Liver (tissue), 9 donors: ENCODE data around the gene LRRC36. TPM values are rescaled to one million over a fixed set of nuclear protein-coding genes. Genes with fewer than 3 reads are reported as not detected.

Experiments
- DNase-seq: peaks from one replicate; pipeline ENCODE4 v3.0.0-alpha.2; 2017; ENCODE audit warnings: low spot score
- H3K27ac ChIP-seq, 2 donors: one replicate each; pipeline ENCODE4 v1.7.0; 2013; ENCODE audit warnings: inconsistent platforms in 2 of 2, low read length in 2 of 2, control low read depth in 1 of 2, low read depth in 1 of 2, mild to moderate bottlenecking in 1 of 2
- H3K27me3 ChIP-seq, 4 donors: one replicate each; pipeline versions ENCODE4 v1.6.1 to v1.7.0; 2013; ENCODE audit warnings: low read length in 3 of 4, inconsistent platforms in 1 of 4, mild to moderate bottlenecking in 1 of 4, moderate library complexity in 1 of 4; ENCODE audit not compliant: control insufficient read depth in 4 of 4, insufficient read depth in 4 of 4
- H3K36me3 ChIP-seq, 4 donors: one replicate each; pipeline versions ENCODE4 v1.6.1 to v1.7.0; 2013; ENCODE audit warnings: low read length in 3 of 4, mild to moderate bottlenecking in 3 of 4, low read depth in 1 of 4, moderate library complexity in 1 of 4; ENCODE audit not compliant: control insufficient read depth in 4 of 4, insufficient read depth in 3 of 4
- H3K4me1 ChIP-seq, 4 donors: one replicate each; pipeline versions ENCODE4 v1.6.1 to v1.7.0; 2013; ENCODE audit warnings: low read length in 3 of 4, mild to moderate bottlenecking in 3 of 4, moderate library complexity in 1 of 4; ENCODE audit not compliant: control insufficient read depth in 4 of 4, insufficient read depth in 4 of 4
- H3K4me3 ChIP-seq, 3 donors: one replicate each; pipeline versions ENCODE4 v1.6.1 to v1.7.0; 2013; ENCODE audit warnings: low read length in 3 of 3, control low read depth in 1 of 3, low read depth in 1 of 3, mild to moderate bottlenecking in 1 of 3
- H3K9ac ChIP-seq, 2 donors: one replicate each; pipeline ENCODE4 v1.7.0; 2013; ENCODE audit warnings: low read length in 2 of 2, mild to moderate bottlenecking in 2 of 2, moderate library complexity in 2 of 2, control low read depth in 1 of 2, low read depth in 1 of 2
- H3K9me3 ChIP-seq, 4 donors: one replicate each; pipeline versions ENCODE4 v1.6.1 to v1.7.0; 2013; ENCODE audit warnings: low read length in 3 of 4; ENCODE audit not compliant: control insufficient read depth in 4 of 4
- EGR1 ChIP-seq, 2 donors: IDR thresholded peaks; 2 replicates each; pipeline ENCODE4 v1.6.1; 2016 to 2018; ENCODE audit warnings: antibody characterized with exemption in 2 of 2, low read depth in 2 of 2
- FOXA1 ChIP-seq: IDR thresholded peaks from 2 replicates; pipeline ENCODE4 v1.6.1; 2016; ENCODE audit warnings: antibody characterized with exemption
- FOXA2 ChIP-seq: IDR thresholded peaks from 2 replicates; pipeline ENCODE4 v1.6.1; 2016; ENCODE audit warnings: antibody characterized with exemption
- GABPA ChIP-seq, 2 donors: IDR thresholded peaks in 1 of 2; conservative IDR thresholded peaks in 1 of 2; 2 replicates each; pipeline ENCODE4 v1.6.1; 2016; ENCODE audit warnings: antibody characterized with exemption in 2 of 2, mild to moderate bottlenecking in 1 of 2, moderate library complexity in 1 of 2
- HNF4A ChIP-seq, 2 donors: conservative IDR thresholded peaks; 2 replicates each; pipeline ENCODE4 v1.6.1; 2016; ENCODE audit warnings: antibody characterized with exemption in 2 of 2, mild to moderate bottlenecking in 2 of 2
- HNF4G ChIP-seq: IDR thresholded peaks from 2 replicates; pipeline ENCODE4 v1.6.1; 2016; ENCODE audit warnings: antibody characterized with exemption
- JUND ChIP-seq, 2 donors: IDR thresholded peaks; 2 replicates each; pipeline ENCODE4 v1.6.1; 2016; ENCODE audit warnings: antibody characterized with exemption in 2 of 2
- NR2F2 ChIP-seq: IDR thresholded peaks from 2 replicates; pipeline ENCODE4 v1.6.1; 2016; ENCODE audit warnings: antibody characterized with exemption
- RAD21 ChIP-seq, 2 donors: IDR thresholded peaks; 2 replicates each; pipeline ENCODE4 v1.6.1; 2016; ENCODE audit warnings: antibody characterized with exemption in 2 of 2, mild to moderate bottlenecking in 2 of 2
- RXRA ChIP-seq, 2 donors: IDR thresholded peaks; 2 replicates each; pipeline ENCODE4 v1.6.1; 2017 to 2018; ENCODE audit warnings: antibody characterized with exemption in 2 of 2, mild to moderate bottlenecking in 1 of 2
- SP1 ChIP-seq: IDR thresholded peaks from 2 replicates; pipeline ENCODE4 v1.6.1; 2018; ENCODE audit warnings: antibody characterized with exemption, mild to moderate bottlenecking
- TAF1 ChIP-seq: conservative IDR thresholded peaks from 2 replicates; pipeline ENCODE4 v1.6.1; 2016; ENCODE audit warnings: antibody characterized with exemption, mild to moderate bottlenecking
- YY1 ChIP-seq: IDR thresholded peaks from 2 replicates; pipeline ENCODE4 v1.6.1; 2016; ENCODE audit warnings: antibody characterized with exemption, mild to moderate bottlenecking
- WGBS: extraction: QIAGEN DNeasy Blood & Tissue Kit; methylation state at CpG from one replicate; pipeline ENCODE4 v1.1.7; 2013; 5-methylcytosine and 5-hydroxymethylcytosine counted together
- polyA plus RNA-seq, 2 donors: library from polyadenylated mRNA; stranded (reverse) in 1 of 2; unstranded in 1 of 2; fragments of 200-250 nt in 1 of 2; fragments of >200 nt in 1 of 2; fragmentation: Nextera tagmentation in 1 of 2; extraction: Ambion mirVana in 1 of 2; gene quantifications; one replicate each; pipeline versions ENCODE4 v1.2.1 to v1.2.3, GENCODE V29; 2013 to 2015
- total RNA-seq, 2 donors: library from RNA; depleted of rRNA; stranded (reverse); fragments of >200 nt; gene quantifications; one replicate each; pipeline ENCODE4 v1.2.3, GENCODE V29; 2014
- TF ChIP-seq, protein P1 (sequence below): IDR thresholded peaks from 2 replicates; pipeline ENCODE4 v1.6.1; 2016; ENCODE audit warnings: antibody characterized with exemption, mild to moderate bottlenecking
- TF ChIP-seq, protein P2 (sequence below): IDR thresholded peaks from 2 replicates; pipeline ENCODE4 v1.6.1; 2016; ENCODE audit warnings: antibody characterized with exemption
- TF ChIP-seq, protein P3 (sequence below): fragments of 150-350 bp; IDR thresholded peaks from 2 replicates; pipeline ENCODE4 v1.5.1; 2017; ENCODE audit warnings: improper control_type of control experiment, low read depth, low read length; ENCODE audit not compliant: missing input control
- TF ChIP-seq, protein P4 (sequence below): IDR thresholded peaks from 2 replicates; pipeline ENCODE4 v1.6.1; 2016; ENCODE audit warnings: antibody characterized with exemption
- TF ChIP-seq, protein P5 (sequence below): IDR thresholded peaks from 2 replicates; pipeline ENCODE4 v1.6.1; 2016; ENCODE audit warnings: antibody characterized with exemption
- donor health status: healthy.
- donor health status: healthy.
- donor health status: healthy.
- donor health status: healthy.
- donor health status: healthy.

Gene LRRC36
- total and polyA plus RNA-seq, 4 donors, result 0.08 TPM; not detected in 3

DNA sequence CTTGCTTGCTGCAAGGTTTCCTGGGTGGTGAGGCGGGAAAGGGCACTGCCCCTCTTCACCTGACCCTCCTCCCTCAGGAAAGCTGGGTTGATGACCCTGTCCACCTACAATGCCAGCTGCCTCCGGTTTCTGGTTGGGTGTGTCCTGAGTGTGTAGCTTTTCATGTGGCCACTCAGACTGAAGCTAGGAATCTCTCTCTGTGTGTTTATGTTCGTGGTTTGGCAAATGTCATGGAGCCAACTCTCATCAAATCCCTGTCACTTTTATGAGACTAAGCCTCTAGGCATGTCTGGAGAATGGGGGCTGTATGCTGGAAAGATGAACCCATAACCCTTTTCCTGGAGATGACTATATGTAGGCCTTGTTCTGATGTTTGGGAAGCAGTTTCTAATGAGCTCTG lies 30.2 kb upstream of the LRRC36 start:
- H3K4me3 ChIP-seq, result no peak overlapping the region
- no peaks in the 10 kb centered on the region for H3K27me3 ChIP-seq
- H3K9ac ChIP-seq, result no peak overlapping the region
- H3K9me3 ChIP-seq, result no peaks in the 10 kb centered on the region
- no peak for DNase-seq
- no peaks in the 10 kb centered on the region for H3K4me1 ChIP-seq
- H3K36me3 ChIP-seq, result no peaks in the 10 kb centered on the region
- no peak for TF ChIP-seq FOXA1
- no peak for TF ChIP-seq HNF4A (conservative IDR thresholded peaks at IDR 0.05)
- TF ChIP-seq, protein P1, sequence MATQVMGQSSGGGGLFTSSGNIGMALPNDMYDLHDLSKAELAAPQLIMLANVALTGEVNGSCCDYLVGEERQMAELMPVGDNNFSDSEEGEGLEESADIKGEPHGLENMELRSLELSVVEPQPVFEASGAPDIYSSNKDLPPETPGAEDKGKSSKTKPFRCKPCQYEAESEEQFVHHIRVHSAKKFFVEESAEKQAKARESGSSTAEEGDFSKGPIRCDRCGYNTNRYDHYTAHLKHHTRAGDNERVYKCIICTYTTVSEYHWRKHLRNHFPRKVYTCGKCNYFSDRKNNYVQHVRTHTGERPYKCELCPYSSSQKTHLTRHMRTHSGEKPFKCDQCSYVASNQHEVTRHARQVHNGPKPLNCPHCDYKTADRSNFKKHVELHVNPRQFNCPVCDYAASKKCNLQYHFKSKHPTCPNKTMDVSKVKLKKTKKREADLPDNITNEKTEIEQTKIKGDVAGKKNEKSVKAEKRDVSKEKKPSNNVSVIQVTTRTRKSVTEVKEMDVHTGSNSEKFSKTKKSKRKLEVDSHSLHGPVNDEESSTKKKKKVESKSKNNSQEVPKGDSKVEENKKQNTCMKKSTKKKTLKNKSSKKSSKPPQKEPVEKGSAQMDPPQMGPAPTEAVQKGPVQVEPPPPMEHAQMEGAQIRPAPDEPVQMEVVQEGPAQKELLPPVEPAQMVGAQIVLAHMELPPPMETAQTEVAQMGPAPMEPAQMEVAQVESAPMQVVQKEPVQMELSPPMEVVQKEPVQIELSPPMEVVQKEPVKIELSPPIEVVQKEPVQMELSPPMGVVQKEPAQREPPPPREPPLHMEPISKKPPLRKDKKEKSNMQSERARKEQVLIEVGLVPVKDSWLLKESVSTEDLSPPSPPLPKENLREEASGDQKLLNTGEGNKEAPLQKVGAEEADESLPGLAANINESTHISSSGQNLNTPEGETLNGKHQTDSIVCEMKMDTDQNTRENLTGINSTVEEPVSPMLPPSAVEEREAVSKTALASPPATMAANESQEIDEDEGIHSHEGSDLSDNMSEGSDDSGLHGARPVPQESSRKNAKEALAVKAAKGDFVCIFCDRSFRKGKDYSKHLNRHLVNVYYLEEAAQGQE, result no peak
- TF ChIP-seq GABPA (IDR thresholded peaks at IDR 0.05 in 1 of 2, conservative IDR thresholded peaks at IDR 0.05 in 1 of 2), result no peak
- TF ChIP-seq, protein P2, sequence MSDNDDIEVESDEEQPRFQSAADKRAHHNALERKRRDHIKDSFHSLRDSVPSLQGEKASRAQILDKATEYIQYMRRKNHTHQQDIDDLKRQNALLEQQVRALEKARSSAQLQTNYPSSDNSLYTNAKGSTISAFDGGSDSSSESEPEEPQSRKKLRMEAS, result no peak
- TF ChIP-seq, protein P3, sequence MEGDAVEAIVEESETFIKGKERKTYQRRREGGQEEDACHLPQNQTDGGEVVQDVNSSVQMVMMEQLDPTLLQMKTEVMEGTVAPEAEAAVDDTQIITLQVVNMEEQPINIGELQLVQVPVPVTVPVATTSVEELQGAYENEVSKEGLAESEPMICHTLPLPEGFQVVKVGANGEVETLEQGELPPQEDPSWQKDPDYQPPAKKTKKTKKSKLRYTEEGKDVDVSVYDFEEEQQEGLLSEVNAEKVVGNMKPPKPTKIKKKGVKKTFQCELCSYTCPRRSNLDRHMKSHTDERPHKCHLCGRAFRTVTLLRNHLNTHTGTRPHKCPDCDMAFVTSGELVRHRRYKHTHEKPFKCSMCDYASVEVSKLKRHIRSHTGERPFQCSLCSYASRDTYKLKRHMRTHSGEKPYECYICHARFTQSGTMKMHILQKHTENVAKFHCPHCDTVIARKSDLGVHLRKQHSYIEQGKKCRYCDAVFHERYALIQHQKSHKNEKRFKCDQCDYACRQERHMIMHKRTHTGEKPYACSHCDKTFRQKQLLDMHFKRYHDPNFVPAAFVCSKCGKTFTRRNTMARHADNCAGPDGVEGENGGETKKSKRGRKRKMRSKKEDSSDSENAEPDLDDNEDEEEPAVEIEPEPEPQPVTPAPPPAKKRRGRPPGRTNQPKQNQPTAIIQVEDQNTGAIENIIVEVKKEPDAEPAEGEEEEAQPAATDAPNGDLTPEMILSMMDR, result no peak
- TF ChIP-seq RXRA (IDR thresholded peaks at IDR 0.05), result no peak
- TF ChIP-seq, protein P4, sequence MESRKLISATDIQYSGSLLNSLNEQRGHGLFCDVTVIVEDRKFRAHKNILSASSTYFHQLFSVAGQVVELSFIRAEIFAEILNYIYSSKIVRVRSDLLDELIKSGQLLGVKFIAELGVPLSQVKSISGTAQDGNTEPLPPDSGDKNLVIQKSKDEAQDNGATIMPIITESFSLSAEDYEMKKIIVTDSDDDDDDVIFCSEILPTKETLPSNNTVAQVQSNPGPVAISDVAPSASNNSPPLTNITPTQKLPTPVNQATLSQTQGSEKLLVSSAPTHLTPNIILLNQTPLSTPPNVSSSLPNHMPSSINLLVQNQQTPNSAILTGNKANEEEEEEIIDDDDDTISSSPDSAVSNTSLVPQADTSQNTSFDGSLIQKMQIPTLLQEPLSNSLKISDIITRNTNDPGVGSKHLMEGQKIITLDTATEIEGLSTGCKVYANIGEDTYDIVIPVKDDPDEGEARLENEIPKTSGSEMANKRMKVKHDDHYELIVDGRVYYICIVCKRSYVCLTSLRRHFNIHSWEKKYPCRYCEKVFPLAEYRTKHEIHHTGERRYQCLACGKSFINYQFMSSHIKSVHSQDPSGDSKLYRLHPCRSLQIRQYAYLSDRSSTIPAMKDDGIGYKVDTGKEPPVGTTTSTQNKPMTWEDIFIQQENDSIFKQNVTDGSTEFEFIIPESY, result no peak
- no peak for TF ChIP-seq RAD21 (IDR thresholded peaks at IDR 0.05)
- no peak for TF ChIP-seq FOXA2
- no peak for TF ChIP-seq SP1
- no peak for TF ChIP-seq TAF1
- TF ChIP-seq JUND (IDR thresholded peaks at IDR 0.05), result no peak
- TF ChIP-seq, protein P5, sequence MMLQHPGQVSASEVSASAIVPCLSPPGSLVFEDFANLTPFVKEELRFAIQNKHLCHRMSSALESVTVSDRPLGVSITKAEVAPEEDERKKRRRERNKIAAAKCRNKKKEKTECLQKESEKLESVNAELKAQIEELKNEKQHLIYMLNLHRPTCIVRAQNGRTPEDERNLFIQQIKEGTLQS, result no peak
- TF ChIP-seq EGR1 (IDR thresholded peaks at IDR 0.05; ENCODE audit: low read depth in 2 of 2), result no peak
- no peak for TF ChIP-seq HNF4G
- TF ChIP-seq YY1, result no peak
- TF ChIP-seq NR2F2, result no peak
- 69% methylated on average over 3 of the region's 3 CpGs for WGBS
- H3K27ac ChIP-seq, result no peak overlapping the region
